NCI-H2081 treated with DMSO at 0.1 percent for 48 hours (cell line): Measurements from ENCODE around the gene ODAD3.
"Not testable (repeated sequence)": the region's sequence is repeated elsewhere in the genome, so short reads cannot be mapped to it uniquely, and the experiment has no call there.

Experiments
- DNase-seq: peaks from one replicate; lab custom pipeline; 2025; lab: John Stamatoyannopoulos, UW

ODAD3 gene

GRCh38 chr19:11437955-11438354 is 3.0 kb upstream of the ODAD3 start:
- DNase-seq: no peak

GRCh38 chr19:11435833-11436313 is 952 bp upstream of the ODAD3 start:
- DNase-seq: no peak

- DNase-seq: no peak
Observed at GRCh38 chr19:11434703-11435056, 241 bp downstream of the ODAD3 start.

GRCh38 chr19:11433526-11433925 is 1.4 kb downstream of the ODAD3 start:
- not testable (repeated sequence) for DNase-seq

- DNase-seq: no peak
Observed at GRCh38 chr19:11426656-11427055, 8.3 kb downstream of the ODAD3 start.

- no peak for DNase-seq
Observed at GRCh38 chr19:11425719-11426457, 9.0 kb downstream of the ODAD3 start.

- no peak for DNase-seq
Observed at GRCh38 chr19:11423791-11424181, 11.1 kb downstream of the ODAD3 start.

GRCh38 chr19:11423164-11423790 is 11.6 kb downstream of the ODAD3 start:
- no peak for DNase-seq

- DNase-seq: no peak
Observed at GRCh38 chr19:11422163-11423065, 12.5 kb downstream of the ODAD3 start.

GRCh38 chr19:11421371-11422098 is 13.4 kb downstream of the ODAD3 start:
- no peak for DNase-seq

- DNase-seq: no peak
Observed at GRCh38 chr19:11420429-11421370, 14.2 kb downstream of the ODAD3 start.

GRCh38 chr19:11418549-11419506 is 16.1 kb downstream of the ODAD3 start, which contains the start of gene RGL3:
Gene RGL3, minus strand, starts transcription at chr19:11419314. Its CDS starts 36 bp downstream, at chr19:11419278.
- peak; percentile 3 for DNase-seq

GRCh38 chr19:11418094-11418548 is 16.8 kb downstream of the ODAD3 start:
- no peak for DNase-seq

- DNase-seq: no peak
Observed at GRCh38 chr19:11416346-11417052, 18.4 kb downstream of the ODAD3 start.

GRCh38 chr19:11414544-11414943 is 20.4 kb downstream of the ODAD3 start:
- DNase-seq: peak; percentile 13

- DNase-seq: no peak
Observed at GRCh38 chr19:11410682-11411081, 24.2 kb downstream of the ODAD3 start.

GRCh38 chr19:11408591-11408990 is 26.3 kb downstream of the ODAD3 start:
- DNase-seq: no peak

GRCh38 chr19:11406703-11407236 is 28.2 kb downstream of the ODAD3 start:
- not testable (repeated sequence) for DNase-seq
